Muscle layer of duodenum (tissue), 2 donors: Measurements from ENCODE around the gene IL1RAPL2.

Source experiments
- H3K27ac ChIP-seq: one replicate; pipeline ENCODE4 v1.7.0; 2013; ENCODE audit warnings: mild to moderate bottlenecking, low read length
- H3K27me3 ChIP-seq: one replicate; pipeline ENCODE4 v1.7.0; 2013; ENCODE audit warnings: low read depth, mild to moderate bottlenecking, control low read depth, low read length
- H3K36me3 ChIP-seq, 2 donors: one replicate each; pipeline ENCODE4 v1.7.0; 2013; ENCODE audit warnings: low read length in 2 of 2, control low read depth in 1 of 2, mild to moderate bottlenecking in 1 of 2; ENCODE audit not compliant: insufficient read depth in 2 of 2, control insufficient read depth in 1 of 2
- H3K4me1 ChIP-seq, 2 donors: one replicate each; pipeline ENCODE4 v1.7.0; 2013; ENCODE audit warnings: low read length in 2 of 2, mild to moderate bottlenecking in 2 of 2, control low read depth in 1 of 2, moderate library complexity in 1 of 2; ENCODE audit not compliant: insufficient read depth in 2 of 2, control insufficient read depth in 1 of 2
- H3K4me3 ChIP-seq, 2 donors: one replicate each; pipeline ENCODE4 v1.7.0; 2013; ENCODE audit warnings: low read length in 2 of 2, low read depth in 1 of 2, mild to moderate bottlenecking in 1 of 2
- H3K9me3 ChIP-seq, 2 donors: one replicate each; pipeline ENCODE4 v1.7.0; 2013; ENCODE audit warnings: low read length in 2 of 2, control low read depth in 1 of 2, mild to moderate bottlenecking in 1 of 2; ENCODE audit not compliant: control insufficient read depth in 1 of 2
- donor health status: healthy.

IL1RAPL2 gene

DNA sequence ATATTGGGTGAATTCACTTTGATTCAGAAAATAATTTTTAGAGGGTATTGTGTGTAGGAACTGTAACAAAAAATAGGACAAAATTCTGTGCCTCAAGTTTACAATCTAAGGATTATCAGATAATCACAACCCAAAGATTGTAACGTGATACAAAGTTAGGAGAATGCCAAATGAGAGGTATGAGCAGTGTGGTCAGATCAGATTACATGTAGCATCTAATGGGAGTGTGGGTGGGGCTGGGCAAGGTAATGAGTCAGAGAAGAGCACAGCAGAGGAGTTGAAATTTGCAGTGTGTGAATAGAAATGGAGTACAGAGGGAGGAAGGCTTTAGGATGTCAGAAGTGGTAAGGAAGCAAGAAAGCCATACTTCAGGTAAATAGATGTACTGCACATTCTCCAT, 757.9 kb downstream of the IL1RAPL2 start:
- Histone ChIP-seq H3K4me3 (no peak overlapping the region), H3K27ac (no peak overlapping the region), H3K27me3 (no peaks in the 10 kb centered on the region), H3K9me3 (no peaks in the 10 kb centered on the region), H3K36me3 (no peaks in the 10 kb centered on the region), H3K4me1 (no peaks in the 10 kb centered on the region)

DNA sequence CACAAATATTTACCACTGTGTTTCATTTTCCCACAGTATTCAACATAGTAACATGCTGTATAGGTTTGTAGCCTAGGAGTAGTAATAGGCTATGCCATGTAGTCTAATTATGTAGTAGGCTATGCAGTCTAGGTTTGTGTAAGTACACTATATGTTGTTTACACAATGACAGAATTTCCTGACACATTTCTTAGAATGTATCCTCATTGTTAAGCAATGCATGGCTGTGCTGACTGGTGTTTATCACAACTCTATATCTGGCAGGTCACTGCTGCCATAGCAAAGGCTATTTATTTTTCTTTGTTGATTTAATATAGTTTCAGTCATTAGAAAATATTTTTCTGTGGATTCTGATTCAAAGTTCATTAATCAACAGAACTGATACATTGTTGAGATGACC, 762.8 kb downstream of the IL1RAPL2 start:
- H3K9me3 ChIP-seq, result no peaks in the 10 kb centered on the region
- no peaks in the 10 kb centered on the region for H3K36me3 ChIP-seq
- no peaks in the 10 kb centered on the region for H3K27me3 ChIP-seq
- H3K4me3 ChIP-seq, result no peak overlapping the region
- no peaks in the 10 kb centered on the region for H3K4me1 ChIP-seq
- no peak overlapping the region for H3K27ac ChIP-seq

DNA sequence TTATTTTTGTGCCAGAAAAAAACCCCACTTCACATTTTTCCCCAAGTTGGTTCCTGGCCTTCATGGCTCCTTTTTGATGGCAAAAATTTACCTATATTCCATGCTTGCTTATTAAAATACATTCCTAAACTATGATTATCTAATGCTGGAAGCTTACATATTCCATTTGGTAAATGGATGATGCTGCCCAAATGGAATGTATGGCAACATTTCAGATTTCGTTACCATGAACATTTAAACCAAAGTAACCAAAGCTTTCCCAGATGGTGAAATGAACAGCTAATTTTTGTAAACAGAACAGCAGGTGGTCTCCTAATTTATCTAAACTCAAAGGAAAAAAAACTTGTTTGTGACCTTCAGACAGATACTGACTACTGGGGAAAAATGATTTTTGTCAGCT, 765.2 kb downstream of the IL1RAPL2 start:
- no peaks in the 10 kb centered on the region for H3K4me1 ChIP-seq
- H3K27ac ChIP-seq, result no peak overlapping the region
- H3K4me3 ChIP-seq, result no peak overlapping the region
- H3K9me3 ChIP-seq, result no peaks in the 10 kb centered on the region
- H3K27me3 ChIP-seq, result no peaks in the 10 kb centered on the region
- H3K36me3 ChIP-seq, result no peaks in the 10 kb centered on the region

DNA sequence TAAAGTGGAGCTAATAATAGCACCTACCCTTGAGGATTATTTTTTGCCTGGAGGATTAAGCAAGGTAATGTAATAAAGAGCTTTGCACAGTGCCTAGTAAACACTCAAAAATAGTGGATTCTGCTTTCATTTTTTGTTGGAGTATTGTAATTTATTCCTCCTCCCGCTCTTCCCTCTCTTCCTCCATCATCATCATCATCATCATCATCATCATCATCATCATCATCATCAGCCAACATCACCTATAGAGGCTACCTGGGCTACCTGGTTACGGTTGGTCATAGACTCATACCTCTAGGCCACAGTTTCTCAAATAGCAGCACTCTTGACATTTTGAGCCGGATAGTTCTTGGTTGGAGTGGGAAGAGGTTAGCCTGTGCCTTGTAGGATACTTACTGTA, 781.4 kb downstream of the IL1RAPL2 start:
- H3K27me3 ChIP-seq, result no peaks in the 10 kb centered on the region
- no peak overlapping the region for H3K27ac ChIP-seq
- no peak overlapping the region for H3K4me3 ChIP-seq

DNA sequence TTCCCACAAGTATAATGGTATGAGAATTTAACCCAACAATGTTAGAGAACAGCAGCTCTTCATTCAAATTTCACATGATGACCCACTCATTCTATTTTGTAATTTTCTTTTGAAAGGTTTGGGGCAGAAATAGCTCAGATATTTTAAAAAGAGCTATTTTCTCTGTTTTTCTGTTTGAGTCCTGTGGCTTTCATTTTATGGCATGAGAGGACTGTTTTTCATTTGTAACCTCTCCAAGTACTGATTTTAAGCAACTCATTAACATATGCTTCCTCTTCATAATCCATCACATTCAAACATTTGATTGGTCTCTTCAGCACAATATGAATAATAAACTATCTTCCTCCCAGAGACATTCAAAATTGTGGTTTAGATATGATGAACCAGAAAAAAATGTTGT, 783.5 kb downstream of the IL1RAPL2 start:
- Histone ChIP-seq H3K27me3 (no peaks in the 10 kb centered on the region), H3K9me3 (no peaks in the 10 kb centered on the region), H3K4me1 (no peaks in the 10 kb centered on the region), H3K27ac (no peak overlapping the region), H3K36me3 (no peaks in the 10 kb centered on the region), H3K4me3 (no peak overlapping the region)

More for the DNA sequence above, 781.4 kb downstream of the IL1RAPL2 start:
- H3K9me3 ChIP-seq, result no peaks in the 10 kb centered on the region
- H3K4me1 ChIP-seq, result no peaks in the 10 kb centered on the region
- H3K36me3 ChIP-seq, result no peaks in the 10 kb centered on the region

DNA sequence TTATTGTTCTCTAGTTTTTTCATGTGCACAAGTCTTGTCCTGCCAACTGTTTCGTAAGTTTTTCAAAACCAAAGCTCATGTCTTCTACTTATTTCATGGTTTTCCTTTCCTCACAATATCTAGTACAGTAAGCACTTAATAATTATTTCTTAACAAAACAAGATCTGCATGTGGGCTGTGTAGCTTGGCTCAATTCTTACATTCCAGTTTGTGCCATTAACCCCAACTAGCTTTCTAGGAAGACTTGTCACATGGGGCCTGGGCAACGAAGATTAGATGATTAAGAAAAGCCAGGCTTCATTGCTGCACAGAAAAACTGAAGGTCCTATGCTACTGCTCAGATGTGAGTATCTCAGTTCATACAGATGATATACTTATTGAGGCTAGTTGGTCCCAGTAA, 809.8 kb downstream of the IL1RAPL2 start:
- Histone ChIP-seq H3K4me3 (no peak overlapping the region), H3K9me3 (no peaks in the 10 kb centered on the region), H3K27me3 (no peaks in the 10 kb centered on the region), H3K4me1 (no peaks in the 10 kb centered on the region), H3K27ac (no peak overlapping the region), H3K36me3 (no peaks in the 10 kb centered on the region)

DNA sequence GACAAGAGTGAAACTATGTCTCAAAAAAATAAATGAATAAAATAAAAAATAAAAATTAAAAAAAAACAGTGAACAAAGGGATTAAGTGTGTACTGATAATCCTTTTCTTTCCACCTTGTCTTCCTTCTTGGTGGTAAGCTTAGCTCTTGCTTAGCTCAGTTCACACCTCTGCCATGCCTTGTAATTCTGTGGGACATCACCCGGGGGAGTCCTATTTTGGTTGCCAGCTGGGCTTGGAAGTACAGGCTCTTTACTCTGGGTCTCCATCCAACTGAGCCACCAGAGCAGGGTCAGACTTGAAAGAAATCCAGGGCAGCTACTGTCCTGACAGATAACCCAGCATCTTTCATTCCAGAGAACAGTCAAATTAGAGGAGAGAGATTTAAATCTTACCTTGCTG, 858.7 kb downstream of the IL1RAPL2 start:
- H3K27me3 ChIP-seq, result no peaks in the 10 kb centered on the region
- H3K4me3 ChIP-seq, result no peak overlapping the region
- H3K9me3 ChIP-seq, result no peaks in the 10 kb centered on the region
- H3K27ac ChIP-seq, result no peak overlapping the region
- no peaks in the 10 kb centered on the region for H3K36me3 ChIP-seq
- H3K4me1 ChIP-seq, result no peaks in the 10 kb centered on the region

DNA sequence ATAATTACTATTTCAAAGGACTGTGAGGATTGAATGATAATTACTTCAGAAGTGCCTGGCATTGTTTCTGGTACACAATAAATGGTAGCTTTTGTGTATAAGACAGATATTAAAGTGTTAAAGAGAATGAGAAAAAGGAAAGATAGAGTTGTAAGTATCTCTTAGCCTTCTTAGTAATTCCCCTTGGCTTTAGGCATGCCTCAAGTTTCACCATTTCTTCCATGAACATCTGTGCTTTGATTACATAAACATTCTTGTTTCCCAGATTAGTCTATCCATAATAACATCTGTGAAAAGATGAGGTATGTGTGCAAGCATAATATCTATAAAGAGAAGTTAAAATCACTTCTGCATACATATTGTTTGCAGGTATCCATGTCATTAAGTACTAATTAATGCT, 885.4 kb downstream of the IL1RAPL2 start:
- Histone ChIP-seq H3K27ac (no peak overlapping the region), H3K9me3 (no peaks in the 10 kb centered on the region), H3K4me1 (no peaks in the 10 kb centered on the region), H3K36me3 (no peaks in the 10 kb centered on the region), H3K4me3 (no peak overlapping the region), H3K27me3 (no peaks in the 10 kb centered on the region)

DNA sequence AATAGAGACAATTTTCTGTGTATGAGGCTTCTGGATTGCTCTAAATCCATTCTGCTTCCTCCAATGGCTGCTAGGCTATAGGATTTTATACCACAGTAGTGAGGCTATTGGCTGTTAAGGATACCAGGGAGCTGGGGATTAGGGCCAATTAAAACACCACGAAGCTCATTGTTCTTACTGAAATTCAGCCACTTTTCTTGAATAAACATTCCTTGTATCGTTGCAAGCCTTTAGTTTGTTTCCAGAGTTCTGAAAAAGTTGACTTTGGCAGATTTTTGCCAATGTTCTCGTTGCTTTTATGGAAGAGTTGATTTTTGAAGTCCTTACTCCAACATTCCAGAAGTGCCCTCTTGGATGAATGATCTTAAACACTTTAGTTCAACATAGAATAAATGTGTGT, 892.8 kb downstream of the IL1RAPL2 start:
- Histone ChIP-seq H3K4me3 (no peak overlapping the region), H3K9me3 (no peaks in the 10 kb centered on the region), H3K4me1 (no peaks in the 10 kb centered on the region), H3K27ac (no peak overlapping the region), H3K36me3 (no peaks in the 10 kb centered on the region), H3K27me3 (no peaks in the 10 kb centered on the region)

DNA sequence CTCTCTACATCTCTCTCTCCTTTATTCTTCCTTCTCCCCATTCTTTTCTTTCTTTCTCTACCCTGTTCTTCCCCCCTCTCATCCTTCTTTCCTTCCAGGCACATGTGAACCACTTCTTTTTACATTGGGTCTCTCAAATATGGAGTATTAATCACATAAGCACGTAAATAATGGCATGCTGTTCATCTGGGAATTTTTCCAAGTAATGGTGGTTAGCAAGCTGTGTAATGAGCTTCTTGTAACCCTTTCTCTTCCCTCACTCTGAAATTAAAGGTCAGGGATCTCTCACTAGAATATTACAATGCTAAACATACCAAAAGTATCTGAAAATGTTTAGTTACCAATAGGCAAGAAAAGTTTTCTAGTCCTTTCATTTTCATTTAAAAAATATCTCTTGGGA, 894.4 kb downstream of the IL1RAPL2 start:
- no peaks in the 10 kb centered on the region for H3K27me3 ChIP-seq
- H3K4me3 ChIP-seq, result no peak overlapping the region
- no peaks in the 10 kb centered on the region for H3K36me3 ChIP-seq
- H3K9me3 ChIP-seq, result no peaks in the 10 kb centered on the region
- H3K4me1 ChIP-seq, result no peaks in the 10 kb centered on the region
- H3K27ac ChIP-seq, result no peak overlapping the region

DNA sequence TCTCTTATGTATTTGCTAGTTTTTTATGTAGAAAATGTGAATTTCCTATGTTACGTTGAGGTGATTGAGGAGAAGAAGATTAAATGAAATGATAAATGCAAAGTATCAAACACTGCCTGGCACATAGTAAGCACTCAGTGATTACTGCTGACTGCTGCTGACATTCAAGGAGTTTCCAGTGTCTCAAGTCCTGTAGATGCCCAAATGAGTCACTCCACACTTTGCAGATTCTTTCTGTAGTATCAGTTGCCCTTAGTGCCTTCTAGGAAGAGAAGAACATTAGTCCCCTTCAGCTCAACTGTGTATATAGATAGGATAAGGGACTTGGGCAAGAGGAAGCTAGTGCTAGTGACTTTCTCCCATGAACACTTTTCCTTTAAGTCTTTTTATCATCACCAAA, 895.0 kb downstream of the IL1RAPL2 start:
- Histone ChIP-seq H3K27ac (no peak overlapping the region), H3K4me1 (no peaks in the 10 kb centered on the region), H3K27me3 (no peaks in the 10 kb centered on the region), H3K4me3 (no peak overlapping the region), H3K36me3 (no peaks in the 10 kb centered on the region), H3K9me3 (no peaks in the 10 kb centered on the region)

DNA sequence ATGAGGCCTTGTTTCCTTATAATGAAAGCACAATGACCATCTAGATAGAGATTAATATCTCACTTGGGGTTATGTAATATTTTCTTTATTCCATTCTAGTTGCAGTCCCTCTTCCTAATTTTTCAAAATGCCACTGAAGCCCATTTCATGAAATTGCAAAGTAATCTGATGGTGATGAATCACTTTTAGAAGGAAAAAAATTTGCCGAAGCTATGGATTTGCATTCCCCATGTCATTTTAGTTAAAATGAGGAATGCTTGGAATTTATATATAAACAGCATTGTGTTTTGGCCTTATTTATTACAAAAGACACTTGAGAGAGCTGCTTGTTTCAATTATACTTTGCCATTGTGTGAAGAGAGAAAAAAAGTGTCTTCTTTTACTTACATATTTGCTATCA, 896.2 kb downstream of the IL1RAPL2 start:
- Histone ChIP-seq H3K27ac (no peak overlapping the region), H3K27me3 (no peaks in the 10 kb centered on the region), H3K36me3 (no peaks in the 10 kb centered on the region), H3K9me3 (no peaks in the 10 kb centered on the region), H3K4me3 (no peak overlapping the region), H3K4me1 (no peaks in the 10 kb centered on the region)
